Ovary (tissue), 10 donors: ENCODE measurements around the gene CDC42EP1. TPM values are rescaled to one million over a fixed set of nuclear protein-coding genes. Genes with fewer than 3 reads are reported as not detected.
A peak's percentile ranks its signal among the peaks of the same experiment; 100 is the strongest.

ENCODE experiments used
- DNase-seq, 5 donors: peaks; one replicate each; pipeline ENCODE4 v3.0.0-alpha.2; 2019 to 2020
- H3K27ac ChIP-seq, 2 donors: fragments of 200-600 bp; one replicate each; pipeline versions ENCODE4 v1.5.1 to v1.8.0; 2019 to 2022
- H3K27me3 ChIP-seq: fragments of 200-600 bp; one replicate; pipeline ENCODE4 v1.8.0; 2022
- H3K36me3 ChIP-seq: fragments of 200-600 bp; sonication (generic); one replicate; pipeline ENCODE4 v1.5.1; 2019
- H3K4me1 ChIP-seq: one replicate; pipeline ENCODE4 v1.8.1; 2013; ENCODE audit warnings: mild to moderate bottlenecking, moderate library complexity; ENCODE audit not compliant: insufficient read depth
- H3K4me3 ChIP-seq: fragments of 200-600 bp; sonication (generic); one replicate; pipeline ENCODE4 v1.5.1; 2017
- H3K9me3 ChIP-seq, 2 donors: fragments of 200-600 bp in 1 of 2; sonication (generic) in 1 of 2; one replicate each; pipeline versions ENCODE4 v1.5.1 to v1.8.1; 2013 to 2019; ENCODE audit warnings: mild to moderate bottlenecking in 1 of 2, moderate library complexity in 1 of 2
- EP300 ChIP-seq: sonication (generic); formaldehyde crosslinking; IDR thresholded peaks from one replicate; pipeline ENCODE4 v1.6.1; 2017; ENCODE audit warnings: antibody characterized with exemption
- POLR2A ChIP-seq: fragments of 450-650 bp; IDR thresholded peaks from one replicate; pipeline ENCODE4 v1.6.1; 2017; ENCODE audit warnings: antibody characterized with exemption, mild to moderate bottlenecking, moderate library complexity
- WGBS, 3 donors: extraction: QIAGEN DNeasy Blood & Tissue Kit in 1 of 3; methylation state at CpG; one replicate each; pipeline versions ENCODE4 v1.1.5 to v1.1.7; 2013 to 2017; 5-methylcytosine and 5-hydroxymethylcytosine counted together
- intact Hi-C, 4 donors: fragments of 100-400 bp; cut with DNase I; formaldehyde crosslinking; loops; one replicate each; pipeline versions ENCODE4 v1.11.0 to v1.15.1; 2022 to 2023
- long read RNA-seq, 3 donors: library from polyadenylated mRNA in 2 of 3; unstranded in 2 of 3; transcript quantifications; one replicate each; pipeline ENCODE4 v2.0.0 and lab custom pipeline, GENCODE V29; 2021 to 2026
- polyA plus RNA-seq, 2 donors: library from polyadenylated mRNA; stranded (reverse); fragments of 200-250 nt in 1 of 2; fragments of 350-450 nt in 1 of 2; fragmentation: Illumina TruSeq in 1 of 2; extraction: RNeasy Lipid Tissue Mini Kit (QIAGEN cat#74804) in 1 of 2; gene quantifications; one replicate each; pipeline ENCODE4 v1.2.3, GENCODE V29; 2013 to 2014
- total RNA-seq, 7 donors: library from RNA; depleted of rRNA in 2 of 7; stranded (reverse); fragments of >200 nt in 2 of 7; fragmentation: NEBNext Ultra II Directional in 3 of 7; extraction: Animal tissue kit (Norgen Biotek cat#: 25700) in 3 of 7; gene quantifications; one replicate each; pipeline versions ENCODE4 v1.1.0 to v1.2.4, GENCODE V29; 2016 to 2023
- TF ChIP-seq, protein P1 (sequence below), 3 donors: fragments of 450-650 bp in 2 of 3; fragments of 200-600 bp in 1 of 3; IDR thresholded peaks; one replicate each; pipeline versions ENCODE4 v1.5.1 to v1.8.0; 2016 to 2022; ENCODE audit warnings: antibody characterized with exemption in 3 of 3, mild to moderate bottlenecking in 1 of 3
- donor health status: DM: no; HTN: no; CAD: no; lungs with moderate emphysema.
- donor health status: DM: no; HTN: no; CAD: no.
- donor health status: Bipolar disorder and iron deficiency.
- donor health status: DM: yes; HTN: yes; CAD: no.
- donor health status: DM: no; HTN: no; CAD: no.
- donor health status: DM: yes; HTN: yes; CAD: no.

The CDC42EP1 gene, protein sequence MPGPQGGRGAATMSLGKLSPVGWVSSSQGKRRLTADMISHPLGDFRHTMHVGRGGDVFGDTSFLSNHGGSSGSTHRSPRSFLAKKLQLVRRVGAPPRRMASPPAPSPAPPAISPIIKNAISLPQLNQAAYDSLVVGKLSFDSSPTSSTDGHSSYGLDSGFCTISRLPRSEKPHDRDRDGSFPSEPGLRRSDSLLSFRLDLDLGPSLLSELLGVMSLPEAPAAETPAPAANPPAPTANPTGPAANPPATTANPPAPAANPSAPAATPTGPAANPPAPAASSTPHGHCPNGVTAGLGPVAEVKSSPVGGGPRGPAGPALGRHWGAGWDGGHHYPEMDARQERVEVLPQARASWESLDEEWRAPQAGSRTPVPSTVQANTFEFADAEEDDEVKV
- 100 to 1,000 TPM in 2 of 7 donors, 10 to 100 TPM in 5; 25.6 to 125 (median 89.7) TPM for total RNA-seq
- polyA plus RNA-seq = 10 to 100 TPM in 1 of 2 donors, 1 to 10 TPM in 1; 3.4 to 41.3 TPM
- long read RNA-seq, donor 1, partial matches to known transcripts = 18 of 48 reads
- long read RNA-seq, donor 1, other reads (novel, unspliced or antisense) = 30 of 48 reads
- long read RNA-seq, donor 2, transcript CDC42EP1-201 (3 exons, 2,181 nt) = major isoform, 20 of 31 reads
- long read RNA-seq, donor 2, partial matches to known transcripts = 10 of 31 reads
- long read RNA-seq, donor 2, other reads (novel, unspliced or antisense) = 0 of 31 reads
- long read RNA-seq, donor 3, transcript CDC42EP1-201 (3 exons, 2,181 nt) = major isoform, 30 of 92 reads
- long read RNA-seq, donor 3, partial matches to known transcripts = 61 of 92 reads
- long read RNA-seq, donor 3, other reads (novel, unspliced or antisense) = 1 of 92 reads

DNA sequence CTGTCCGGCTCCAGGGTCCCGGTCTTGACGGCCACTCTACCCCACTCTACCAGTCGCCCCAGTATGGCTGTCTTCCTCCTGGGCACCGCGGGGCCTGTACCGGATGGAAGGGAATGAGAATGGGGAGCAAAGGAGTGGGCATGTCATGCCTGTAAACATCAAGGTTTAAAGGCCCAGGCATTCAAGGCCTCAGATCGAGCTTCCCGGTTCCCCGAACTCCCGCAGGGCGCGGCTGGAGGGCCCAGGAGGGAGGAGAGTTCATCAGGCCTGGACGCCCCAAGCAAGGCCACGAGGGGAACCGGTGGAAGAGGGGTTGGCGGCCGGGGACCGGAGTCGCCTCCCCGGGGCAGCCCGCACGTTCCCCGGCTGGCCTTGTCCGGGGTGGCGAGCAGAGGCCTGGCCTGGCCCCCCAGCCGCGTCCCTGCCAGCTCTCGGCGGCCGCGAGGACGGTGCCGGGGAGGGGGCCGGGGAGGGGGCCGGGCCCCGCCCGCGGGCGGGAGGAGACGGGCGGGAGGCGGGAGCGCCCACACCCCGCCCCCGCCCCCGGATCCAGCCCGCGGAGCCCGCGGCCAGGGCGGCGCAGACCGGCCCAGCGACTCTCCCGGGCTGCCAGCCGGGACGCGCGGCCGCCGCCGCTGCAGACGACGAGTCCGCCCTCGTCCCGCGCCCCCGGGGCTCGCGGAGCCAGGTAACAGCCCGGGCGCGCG is at the start of gene CDC42EP1:
TSS of gene CDC42EP1 (plus strand) at position 580 of the 707 bp plus-strand sequence. CDS start 5,870 bp downstream, outside the sequence.
- DNase-seq = peak; percentile 73 to 85 (median 78)
- intact Hi-C loops = loop anchor here in 3 of 4 donors (2.0 kb wide), 1 partner anchor 13 kb away; no protein-coding TSS in a partner anchor
- Histone ChIP-seq H3K27ac (peak within 1 kb of the TSS; percentile 99), H3K4me1 (peaks cover 13% of the 10 kb centered on the region), H3K4me3 (peak within 1 kb of the TSS; percentile 61), H3K9me3 (no peaks in the 10 kb centered on the region), H3K36me3 (no peaks in the 10 kb centered on the region), H3K27me3 (no peaks in the 10 kb centered on the region)
- WGBS, 3 donors = 4 to 5% (median 4%) methylated on average over 43 to 75 of the region's 76 CpGs
- TF ChIP-seq EP300 (no peak), POLR2A (peak; percentile 77)

DNA sequence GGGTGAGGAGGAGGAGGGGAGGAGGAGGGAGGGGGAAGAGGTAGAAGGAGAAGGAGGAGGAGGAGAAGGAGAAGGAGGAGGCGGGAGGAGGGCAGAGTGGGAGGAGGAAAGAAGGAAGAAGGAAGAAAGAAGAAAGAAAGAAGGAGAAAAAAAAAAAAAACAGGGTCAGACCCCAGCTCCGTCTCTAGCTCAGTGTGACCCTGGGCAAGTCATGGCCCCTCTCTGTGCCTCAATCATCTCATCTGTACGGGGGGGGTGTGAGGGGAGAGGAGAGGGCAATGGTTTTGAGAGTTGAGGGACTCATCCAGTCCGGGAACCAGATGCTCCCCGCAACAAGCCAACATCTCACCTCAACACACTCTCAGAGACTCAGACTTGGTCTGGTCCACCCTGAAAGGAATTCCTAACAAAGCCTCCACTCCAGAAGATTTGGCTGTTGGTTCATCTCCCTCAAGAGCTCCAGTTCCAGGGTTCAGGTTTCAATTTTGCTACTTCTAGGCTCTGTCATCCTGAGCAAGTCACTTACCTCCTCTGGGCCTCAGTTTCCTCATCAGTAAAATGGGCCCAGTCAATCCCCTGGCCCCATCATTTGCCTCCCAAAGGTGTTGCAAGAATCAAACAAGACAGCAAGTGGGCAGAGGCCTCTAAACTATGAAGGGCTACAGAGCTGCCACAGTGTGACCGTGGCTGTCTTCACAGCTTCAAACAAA is 48.7 kb upstream of the CDC42EP1 start:
- no peak overlapping the region for H3K4me3 ChIP-seq
- no peak overlapping the region for H3K27ac ChIP-seq
- intact Hi-C loops = no loop called here
- WGBS, 3 donors = 78 to 89% (median 84%) methylated on average over 6 of the region's 6 CpGs
- no peaks in the 10 kb centered on the region for H3K27me3 ChIP-seq
- no peaks in the 10 kb centered on the region for H3K9me3 ChIP-seq
- peaks cover 11% of the 10 kb centered on the region for H3K4me1 ChIP-seq
- H3K36me3 ChIP-seq = no peaks in the 10 kb centered on the region
- TF ChIP-seq, protein P1, sequence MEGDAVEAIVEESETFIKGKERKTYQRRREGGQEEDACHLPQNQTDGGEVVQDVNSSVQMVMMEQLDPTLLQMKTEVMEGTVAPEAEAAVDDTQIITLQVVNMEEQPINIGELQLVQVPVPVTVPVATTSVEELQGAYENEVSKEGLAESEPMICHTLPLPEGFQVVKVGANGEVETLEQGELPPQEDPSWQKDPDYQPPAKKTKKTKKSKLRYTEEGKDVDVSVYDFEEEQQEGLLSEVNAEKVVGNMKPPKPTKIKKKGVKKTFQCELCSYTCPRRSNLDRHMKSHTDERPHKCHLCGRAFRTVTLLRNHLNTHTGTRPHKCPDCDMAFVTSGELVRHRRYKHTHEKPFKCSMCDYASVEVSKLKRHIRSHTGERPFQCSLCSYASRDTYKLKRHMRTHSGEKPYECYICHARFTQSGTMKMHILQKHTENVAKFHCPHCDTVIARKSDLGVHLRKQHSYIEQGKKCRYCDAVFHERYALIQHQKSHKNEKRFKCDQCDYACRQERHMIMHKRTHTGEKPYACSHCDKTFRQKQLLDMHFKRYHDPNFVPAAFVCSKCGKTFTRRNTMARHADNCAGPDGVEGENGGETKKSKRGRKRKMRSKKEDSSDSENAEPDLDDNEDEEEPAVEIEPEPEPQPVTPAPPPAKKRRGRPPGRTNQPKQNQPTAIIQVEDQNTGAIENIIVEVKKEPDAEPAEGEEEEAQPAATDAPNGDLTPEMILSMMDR (IDR thresholded peaks at IDR 0.05) = no peak
- TF ChIP-seq POLR2A = no peak
- TF ChIP-seq EP300 = no peak
- DNase-seq = no peak

DNA sequence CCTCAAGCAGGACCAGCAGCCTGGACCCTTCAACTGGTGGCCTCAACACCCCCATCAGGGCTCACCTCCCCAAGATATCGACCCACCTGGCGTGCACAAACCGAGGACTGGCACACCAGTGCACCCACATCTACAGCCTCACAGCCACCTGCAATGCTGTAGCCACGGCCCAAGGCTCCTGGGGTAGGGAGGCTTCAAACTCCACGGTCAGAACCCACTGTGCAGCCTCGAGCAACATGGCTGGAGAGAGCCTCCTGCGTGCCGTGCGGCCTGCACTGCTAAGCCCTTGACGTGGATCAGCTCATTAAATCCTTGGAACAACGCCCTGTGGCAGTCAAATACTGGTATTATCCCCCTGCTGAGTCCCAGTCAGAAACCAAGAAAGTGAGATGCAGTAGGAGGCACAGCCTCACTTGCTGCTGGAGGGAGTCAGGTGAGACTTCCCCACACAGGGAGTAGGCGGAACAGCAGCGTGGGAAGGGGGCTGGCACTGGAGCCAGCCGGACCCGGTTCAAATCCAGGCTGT is 45.7 kb upstream of the CDC42EP1 start:
- intact Hi-C loops = no loop called here
- TF ChIP-seq, protein P1 (IDR thresholded peaks at IDR 0.05) = no peak
- no peak for TF ChIP-seq POLR2A
- no peak for TF ChIP-seq EP300
- Histone ChIP-seq H3K27me3 (no peaks in the 10 kb centered on the region), H3K36me3 (no peaks in the 10 kb centered on the region), H3K4me1 (peaks cover 9% of the 10 kb centered on the region), H3K27ac (no peak overlapping the region), H3K9me3 (no peaks in the 10 kb centered on the region), H3K4me3 (no peak overlapping the region)
- DNase-seq = no peak
- WGBS, 3 donors = 83 to 86% (median 85%) methylated on average over 15 of the region's 15 CpGs

DNA sequence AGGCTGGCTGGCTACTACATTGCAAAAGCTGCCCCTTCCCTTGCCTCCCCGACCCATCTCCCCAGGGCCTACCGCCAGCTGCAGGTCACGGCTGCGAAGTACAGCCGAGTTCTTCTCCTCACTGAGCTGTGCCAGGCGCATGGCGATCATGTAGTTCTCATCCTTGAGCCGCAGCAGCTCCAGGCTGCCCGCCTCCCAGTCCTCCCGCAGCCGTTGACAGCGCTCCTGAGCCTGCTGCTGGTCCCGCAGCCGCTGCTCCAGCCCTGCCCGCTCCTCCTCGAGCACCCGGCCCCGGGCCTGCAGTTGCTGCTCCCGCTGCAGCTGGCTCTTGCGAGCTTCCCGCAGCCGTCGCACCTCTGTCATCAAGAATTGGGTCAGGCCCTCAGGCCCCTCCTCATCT is 44.4 kb upstream of the CDC42EP1 start:
- no peak overlapping the region for H3K4me3 ChIP-seq
- peaks cover 6% of the 10 kb centered on the region for H3K4me1 ChIP-seq
- H3K36me3 ChIP-seq = no peaks in the 10 kb centered on the region
- DNase-seq = no peak
- 93 to 94% (median 94%) methylated on average over 23 of the region's 23 CpGs for WGBS, 3 donors
- intact Hi-C loops = no loop called here
- TF ChIP-seq, protein P1 (IDR thresholded peaks at IDR 0.05) = no peak
- no peak for TF ChIP-seq POLR2A
- no peak for TF ChIP-seq EP300
- no peaks in the 10 kb centered on the region for H3K9me3 ChIP-seq
- H3K27ac ChIP-seq = no peak overlapping the region
- H3K27me3 ChIP-seq = no peaks in the 10 kb centered on the region
